Adrenal gland (tissue), 12 donors: ENCODE measurements around the gene OAF. TPM values are rescaled to one million over a fixed set of nuclear protein-coding genes. Genes with fewer than 3 reads are reported as not detected.

Experiments
- DNase-seq, 7 donors: peaks; one replicate each; pipeline ENCODE4 v3.0.0-alpha.2; 2019 to 2020
- H3K27ac ChIP-seq, 5 donors: fragments of 200-600 bp; sonication (generic) in 4 of 5; 1 replicate in 3 of 5; 2 replicates in 2 of 5; pipeline versions ENCODE4 v1.5.1 to v1.8.0; 2016 to 2020; ENCODE audit warnings: mild to moderate bottlenecking in 1 of 5
- H3K27me3 ChIP-seq: fragments of 200-600 bp; 2 replicates; pipeline ENCODE4 v1.8.0; 2021
- H3K36me3 ChIP-seq, 2 donors: fragments of 200-600 bp; replicated peaks in 1 of 2; 1 replicate in 1 of 2; 2 replicates in 1 of 2; pipeline versions ENCODE4 v1.5.1 to v1.8.0; 2018 to 2022
- H3K4me1 ChIP-seq, 2 donors: fragments of 200-600 bp; replicated peaks in 1 of 2; 1 replicate in 1 of 2; 2 replicates in 1 of 2; pipeline versions ENCODE4 v1.5.1 to v1.8.0; 2018 to 2021
- H3K4me3 ChIP-seq, 4 donors: fragments of 200-600 bp; sonication (generic) in 3 of 4; one replicate each; pipeline ENCODE4 v1.5.1; 2016 to 2018
- H3K9me3 ChIP-seq, 3 donors: fragments of 200-600 bp; sonication (generic) in 1 of 3; replicated peaks in 1 of 3; 1 replicate in 2 of 3; 2 replicates in 1 of 3; pipeline versions ENCODE4 v1.5.1 to v1.8.0; 2016 to 2021
- CTCF ChIP-seq, 6 experiments: fragments of 450-650 bp in 4 of 6; fragments of 200-600 bp in 2 of 6; sonication (generic) in 1 of 6; IDR thresholded peaks; 1 replicate in 5 of 6; 2 replicates in 1 of 6; pipeline versions ENCODE4 v1.5.1 to v1.8.0; 2016 to 2021; ENCODE audit warnings: antibody characterized with exemption in 6 of 6, mild to moderate bottlenecking in 2 of 6, moderate library complexity in 1 of 6
- POLR2A ChIP-seq, 2 donors: fragments of 450-650 bp; IDR thresholded peaks; one replicate each; pipeline ENCODE4 v1.6.1; 2017; ENCODE audit warnings: antibody characterized with exemption in 2 of 2, mild to moderate bottlenecking in 2 of 2, moderate library complexity in 1 of 2
- WGBS, 4 donors: extraction: QIAGEN DNeasy Blood & Tissue Kit in 2 of 4; methylation state at CpG; one replicate each; pipeline versions ENCODE4 v1.1.5 to v1.1.7; 2013 to 2017; 5-methylcytosine and 5-hydroxymethylcytosine counted together
- intact Hi-C, 2 donors: fragments of 100-400 bp; cut with DNase I; formaldehyde crosslinking; loops; one replicate each; pipeline versions ENCODE4 v1.14.1 to v1.15.0; 2022 to 2023
- polyA plus RNA-seq, 3 donors: library from polyadenylated mRNA; stranded (reverse); fragments of 200-250 nt in 2 of 3; fragments of 350-450 nt in 1 of 3; fragmentation: Illumina TruSeq in 1 of 3; extraction: RNeasy Lipid Tissue Mini Kit (QIAGEN cat#74804) in 1 of 3; gene quantifications; one replicate each; pipeline ENCODE4 v1.2.3, GENCODE V29; 2013 to 2014
- total RNA-seq, 9 donors: library from RNA; depleted of rRNA in 4 of 9; stranded (reverse); fragments of >200 nt in 4 of 9; fragments of 120-200 nt in 1 of 9; fragmentation: NEBNext Ultra II Directional in 1 of 9; extraction: Animal tissue kit (Norgen Biotek cat#: 25700) in 1 of 9; gene quantifications; one replicate each; pipeline versions ENCODE4 v1.1.0 to v1.2.4, GENCODE V29; 2013 to 2023
- donor health status: healthy with polysubstance abuse.
- donor health status: Bipolar disorder and iron deficiency.
- donor health status: DM: yes; HTN: yes; CAD: no.
- donor health status: DM: no; HTN: no; CAD: no.
- donor health status: DM: no; HTN: no; CAD: no.
- donor health status: DM: yes; HTN: yes; CAD: no.

Gene OAF
- total and polyA plus RNA-seq, 12 donors, result 67.7 to 253 (median 169) TPM

DNA sequence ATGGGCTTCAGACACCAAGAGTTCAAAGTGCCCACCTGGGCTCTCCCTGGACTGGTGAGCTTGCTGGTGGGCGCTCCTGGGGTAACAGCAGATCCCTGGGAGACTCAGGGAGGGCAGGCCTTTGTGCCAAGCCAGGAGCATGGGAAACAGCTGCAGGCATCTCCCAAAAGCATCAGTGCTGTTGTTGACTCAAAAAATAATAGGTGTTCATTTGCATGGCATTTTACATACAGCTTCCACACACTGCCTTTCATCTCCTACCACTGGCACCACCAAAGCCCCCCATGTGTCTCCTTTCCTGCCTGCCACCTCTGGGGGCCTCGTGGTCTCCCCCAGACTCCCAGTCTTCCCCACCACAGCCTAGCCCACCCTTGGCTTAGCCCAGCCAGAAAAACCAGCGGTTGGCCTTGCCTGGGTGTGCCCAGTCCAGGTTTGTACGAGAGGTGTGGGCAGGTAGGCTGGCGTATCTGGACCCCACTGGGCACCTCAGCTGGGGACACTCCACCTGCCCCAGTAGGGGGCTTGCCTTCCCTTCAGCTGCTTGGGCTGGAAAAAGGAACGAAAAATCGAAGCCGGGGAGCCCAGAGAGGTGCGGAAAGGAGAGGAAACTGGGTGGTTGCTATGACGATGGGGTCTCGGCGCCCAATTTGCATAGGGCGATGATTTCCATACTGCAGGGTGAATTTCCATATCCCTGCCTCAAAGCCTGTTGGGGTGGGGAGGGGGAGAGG lies 44.1 kb downstream of the OAF start:
- Histone ChIP-seq H3K4me1 (no peaks in the 10 kb centered on the region), H3K9me3 (no peaks in the 10 kb centered on the region), H3K27ac (no peak overlapping the region), H3K27me3 (peaks cover 2% of the 10 kb centered on the region), H3K4me3 (no peak overlapping the region), H3K36me3 (no peaks in the 10 kb centered on the region)
- WGBS, 4 donors, result 14 to 22% (median 18%) methylated on average over 13 of the region's 13 CpGs
- intact Hi-C loops, result no loop called here
- no peak for DNase-seq
- TF ChIP-seq POLR2A (IDR thresholded peaks at IDR 0.05) (no peak), CTCF (IDR thresholded peaks at IDR 0.05) (no peak)

GRCh38 chr11:120255519-120255866 lies 44.7 kb downstream of the OAF start:
- TF ChIP-seq POLR2A (IDR thresholded peaks at IDR 0.05) (no peak), CTCF (IDR thresholded peaks at IDR 0.05) (no peak)
- Histone ChIP-seq H3K27ac (no peak overlapping the region), H3K4me3 (no peak overlapping the region), H3K9me3 (no peaks in the 10 kb centered on the region), H3K4me1 (no peaks in the 10 kb centered on the region), H3K36me3 (no peaks in the 10 kb centered on the region), H3K27me3 (peaks cover 2% of the 10 kb centered on the region)
- WGBS, 4 donors, result 10 to 20% (median 15%) methylated on average over 3 to 9 of the region's 9 CpGs
- no peak for DNase-seq
- intact Hi-C loops, result no loop called here

GRCh38 chr11:120256178-120256577 lies 45.3 kb downstream of the OAF start:
- Histone ChIP-seq H3K27ac (no peak overlapping the region), H3K9me3 (no peaks in the 10 kb centered on the region), H3K4me3 (no peak overlapping the region), H3K36me3 (no peaks in the 10 kb centered on the region), H3K27me3 (peaks cover 2% of the 10 kb centered on the region), H3K4me1 (no peaks in the 10 kb centered on the region)
- intact Hi-C loops, result no loop called here
- TF ChIP-seq CTCF (IDR thresholded peaks at IDR 0.05), result no peak
- no peak for TF ChIP-seq POLR2A (IDR thresholded peaks at IDR 0.05)
- DNase-seq, result no peak
- WGBS, 4 donors, result 57 to 66% (median 62%) methylated on average over 4 of the region's 4 CpGs

GRCh38 chr11:120256779-120257178 lies 45.9 kb downstream of the OAF start:
- Histone ChIP-seq H3K36me3 (no peaks in the 10 kb centered on the region), H3K27me3 (peaks cover 2% of the 10 kb centered on the region), H3K4me3 (no peak overlapping the region), H3K4me1 (no peaks in the 10 kb centered on the region), H3K9me3 (no peaks in the 10 kb centered on the region), H3K27ac (no peak overlapping the region)
- intact Hi-C loops, result no loop called here
- DNase-seq, result no peak
- WGBS, 4 donors, result 71 to 90% (median 78%) methylated on average over 2 of the region's 2 CpGs
- TF ChIP-seq POLR2A (IDR thresholded peaks at IDR 0.05) (no peak), CTCF (IDR thresholded peaks at IDR 0.05) (no peak)
